K562 (cell line): ENCODE data around the gene IBA57. TPM values are rescaled to one million over a fixed set of nuclear protein-coding genes. Genes with fewer than 3 reads are reported as not detected.
A peak's percentile ranks its signal among the peaks of the same experiment; 100 is the strongest.

Source experiments
- ARID1B ChIP-seq: fragments of 450-650 bp; IDR thresholded peaks from 2 replicates; pipeline ENCODE4 v1.6.1; 2016; ENCODE audit warnings: antibody characterized with exemption, mild to moderate bottlenecking, inconsistent platforms
- CBFA2T3 ChIP-seq: fragments of 450-650 bp; IDR thresholded peaks from 2 replicates; pipeline ENCODE4 v1.6.1; 2017
- CTCF ChIP-seq, 3 experiments: IDR thresholded peaks in 2 of 3; conservative IDR thresholded peaks in 1 of 3; 2 replicates each; pipeline ENCODE4 v1.5.1; 2011 to 2012; ENCODE audit warnings: low read length in 3 of 3, mild to moderate bottlenecking in 3 of 3, control low read depth in 2 of 3, improper control_type of control experiment in 1 of 3, inconsistent platforms in 1 of 3, low read depth in 1 of 3, mixed read lengths in 1 of 3, moderate library complexity in 1 of 3; ENCODE audit not compliant: insufficient read depth in 2 of 3
- EP300 ChIP-seq: IDR thresholded peaks from 2 replicates; pipeline ENCODE4 v1.6.1; 2012; ENCODE audit warnings: low read length, improper control_type of control experiment
- FUS ChIP-seq: fragments of 200-400 bp; formaldehyde crosslinking; optimal IDR thresholded peaks from 2 replicates; pipeline ENCODE3; 2017; ENCODE audit warnings: low read depth, low read length
- SREBF2 ChIP-seq: sonication (generic); formaldehyde crosslinking; IDR thresholded peaks from 2 replicates; pipeline ENCODE4 v1.4.0; 2020; ENCODE audit warnings: mild to moderate bottlenecking, missing genetic modification reagents
- SRSF3 ChIP-seq: fragments of 200-400 bp; formaldehyde crosslinking; IDR thresholded peaks from 2 replicates; pipeline ENCODE4 v1.6.1; 2016; ENCODE audit warnings: mild to moderate bottlenecking, low read length, moderate library complexity; ENCODE audit not compliant: insufficient read depth
- ZBTB40 ChIP-seq, 2 experiments: fragments of 450-650 bp in 1 of 2; sonication (generic) in 1 of 2; formaldehyde crosslinking in 1 of 2; IDR thresholded peaks; 2 replicates each; pipeline versions ENCODE4 v1.7.1 to v1.9.0; 2016 to 2022; ENCODE audit warnings: inconsistent platforms in 1 of 2, mild to moderate bottlenecking in 1 of 2, missing genetic modification reagents in 1 of 2
- ZBTB49 ChIP-seq: sonication (generic); formaldehyde crosslinking; IDR thresholded peaks from 2 replicates; pipeline ENCODE4 v1.8.0; 2022; ENCODE audit warnings: missing genetic modification reagents, mild to moderate bottlenecking, borderline replicate concordance
- ZNF239 ChIP-seq: fragments of 250-450 bp; sonication (Bioruptor Pico); IDR thresholded peaks from 2 replicates; pipeline ENCODE4 v1.4.0; 2020; ENCODE audit warnings: mild to moderate bottlenecking
- ZNF408 ChIP-seq: fragments of 250-450 bp; sonication (Bioruptor Pico); IDR thresholded peaks from 2 replicates; pipeline ENCODE4 v1.4.0; 2020; ENCODE audit warnings: low read depth, mild to moderate bottlenecking, moderate library complexity
- polyA plus RNA-seq, 8 experiments: library from polyadenylated mRNA; depleted of rRNA in 4 of 8; stranded (reverse) in 5 of 8; unstranded in 3 of 8; fragments of >200 nt; fragmentation: Nextera tagmentation in 2 of 8; fragmentation: Illumina TruSeq in 1 of 8; extraction: Ambion mirVana in 2 of 8; extraction: Trizol in 1 of 8; gene quantifications; 2 replicates each; pipeline versions ENCODE4 v1.2.1 to v1.2.3, GENCODE V29; 2011 to 2014; ENCODE audit warnings: inconsistent platforms in 1 of 8, missing spikeins in 1 of 8
- total RNA-seq, 7 experiments: library from RNA; depleted of rRNA in 6 of 7; stranded (reverse); fragments of >200 nt in 6 of 7; fragmentation: Illumina TruSeq in 2 of 7; extraction: Trizol in 2 of 7; gene quantifications; 2 replicates each; pipeline versions ENCODE4 v1.2.1 to v1.2.3, GENCODE V29; 2011 to 2021; ENCODE audit warnings: low replicate concordance in 1 of 7

Gene IBA57
- total and polyA plus RNA-seq, 9 of the 15 experiments (the other 6 are each of a cell fraction or from before 2014, with no cell fraction given), result 0.77 to 15.5 (median 2.7) TPM

GRCh38 chr1:228194436-228194835, 28.8 kb downstream of the IBA57 start (continued):
- TF ChIP-seq EP300 (peak; percentile 8; the same call in 1 of the 2 replicates), FUS (no peak), SREBF2 (CRISPR knock-in tag) (no peak), ARID1B (0 out of 2 replicates have a peak, but pooled peaks have one; percentile 12), SRSF3 (no peak), ZBTB40 (IDR thresholded peaks at IDR 0.05) (no peak), ZBTB40 (CRISPR knock-in tag; IDR thresholded peaks at IDR 0.05) (no peak), CBFA2T3 (peak; percentile 49), ZNF408 (CRISPR knock-in tag) (no peak), ZBTB49 (CRISPR knock-in tag) (no peak), CTCF (IDR thresholded peaks at IDR 0.05 in 2 of 3, conservative IDR thresholded peaks at IDR 0.05 in 1 of 3; ENCODE audit: insufficient read depth in 2 of 3, low read depth in 1 of 3, low read length in 3 of 3) (no peak), ZNF239 (CRISPR knock-in tag) (no peak)
- TF ChIP-seq, all 486 proteins: peak for 6
